ENCODE measurements around the gene PSMD1.

DNA sequence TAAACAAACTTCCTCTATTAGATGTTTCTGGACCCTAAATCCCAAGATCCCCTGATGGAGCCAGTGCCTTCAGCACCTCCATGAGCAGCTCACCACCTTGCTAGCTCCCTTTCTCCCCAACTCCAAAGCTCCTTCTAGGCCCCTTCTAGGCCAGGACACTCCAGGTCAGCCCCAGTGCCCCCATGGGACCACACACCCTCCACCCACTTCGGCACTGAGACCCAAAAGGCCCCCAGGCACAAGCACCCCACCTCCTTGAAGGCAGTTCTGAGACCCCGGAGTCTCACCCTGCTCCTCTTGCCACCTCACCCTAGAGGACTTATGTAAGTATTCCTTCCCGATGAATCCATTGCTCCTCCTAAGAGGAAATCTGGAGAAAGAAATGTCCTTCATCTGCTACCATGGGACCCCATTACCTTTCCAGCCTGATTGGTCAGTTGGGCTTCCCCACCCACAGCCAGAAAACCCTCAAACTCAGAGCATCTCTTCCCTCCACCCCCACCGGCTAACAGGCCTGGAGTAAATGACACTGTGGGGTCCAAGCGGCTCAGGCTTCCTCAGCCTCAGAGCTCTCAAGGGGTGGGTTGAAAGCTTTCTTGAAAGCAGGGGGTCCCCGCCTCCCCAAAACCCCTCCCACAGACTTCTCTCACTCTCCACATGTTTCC, 132.0 kb downstream of the PSMD1 start:
- TF ChIP-seq POLR2A (IDR thresholded peaks at IDR 0.05; ENCODE audit: low read depth), result no peak
- TF ChIP-seq POLR2AphosphoS5 (IDR thresholded peaks at IDR 0.05), result no peak
- TF ChIP-seq, protein P1, sequence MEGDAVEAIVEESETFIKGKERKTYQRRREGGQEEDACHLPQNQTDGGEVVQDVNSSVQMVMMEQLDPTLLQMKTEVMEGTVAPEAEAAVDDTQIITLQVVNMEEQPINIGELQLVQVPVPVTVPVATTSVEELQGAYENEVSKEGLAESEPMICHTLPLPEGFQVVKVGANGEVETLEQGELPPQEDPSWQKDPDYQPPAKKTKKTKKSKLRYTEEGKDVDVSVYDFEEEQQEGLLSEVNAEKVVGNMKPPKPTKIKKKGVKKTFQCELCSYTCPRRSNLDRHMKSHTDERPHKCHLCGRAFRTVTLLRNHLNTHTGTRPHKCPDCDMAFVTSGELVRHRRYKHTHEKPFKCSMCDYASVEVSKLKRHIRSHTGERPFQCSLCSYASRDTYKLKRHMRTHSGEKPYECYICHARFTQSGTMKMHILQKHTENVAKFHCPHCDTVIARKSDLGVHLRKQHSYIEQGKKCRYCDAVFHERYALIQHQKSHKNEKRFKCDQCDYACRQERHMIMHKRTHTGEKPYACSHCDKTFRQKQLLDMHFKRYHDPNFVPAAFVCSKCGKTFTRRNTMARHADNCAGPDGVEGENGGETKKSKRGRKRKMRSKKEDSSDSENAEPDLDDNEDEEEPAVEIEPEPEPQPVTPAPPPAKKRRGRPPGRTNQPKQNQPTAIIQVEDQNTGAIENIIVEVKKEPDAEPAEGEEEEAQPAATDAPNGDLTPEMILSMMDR (IDR thresholded peaks at IDR 0.05), result no peak

All from esophagus muscularis mucosa (tissue), 3 donors.